NCI-H2171 (cell line): ENCODE data around the gene N4BP2L1.
"Not testable (repeated sequence)": the region's sequence is repeated elsewhere in the genome, so short reads cannot be mapped to it uniquely, and the experiment has no call there.

Experiments used
- DNase-seq: peaks from one replicate; lab custom pipeline; 2025; lab: John Stamatoyannopoulos, UW

N4BP2L1 gene

DNA sequence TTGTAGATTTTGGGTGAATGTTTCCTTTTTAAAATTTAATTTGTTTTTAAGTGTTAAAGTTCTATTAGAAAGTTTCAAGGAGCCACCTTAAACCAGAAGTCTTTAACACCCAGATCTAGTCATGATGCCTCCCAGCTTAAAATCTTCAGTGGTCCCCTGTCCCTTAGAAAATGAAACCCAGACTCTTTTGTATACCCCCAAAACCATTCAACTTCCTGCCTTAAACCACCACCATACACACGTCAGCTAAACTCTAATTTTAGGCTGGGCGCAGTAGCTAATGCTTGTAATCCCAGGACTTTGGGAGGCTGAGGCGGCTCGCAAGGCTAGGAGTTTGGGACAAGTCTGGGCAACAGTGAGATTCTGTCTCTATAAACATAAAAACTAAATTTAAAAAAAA, 37.9 kb downstream of the N4BP2L1 start:
- no peak for DNase-seq

- DNase-seq, result no peak
These were observed 42.5 kb downstream of the N4BP2L1 start for GRCh38 chr13:32385410-32385809.

DNA sequence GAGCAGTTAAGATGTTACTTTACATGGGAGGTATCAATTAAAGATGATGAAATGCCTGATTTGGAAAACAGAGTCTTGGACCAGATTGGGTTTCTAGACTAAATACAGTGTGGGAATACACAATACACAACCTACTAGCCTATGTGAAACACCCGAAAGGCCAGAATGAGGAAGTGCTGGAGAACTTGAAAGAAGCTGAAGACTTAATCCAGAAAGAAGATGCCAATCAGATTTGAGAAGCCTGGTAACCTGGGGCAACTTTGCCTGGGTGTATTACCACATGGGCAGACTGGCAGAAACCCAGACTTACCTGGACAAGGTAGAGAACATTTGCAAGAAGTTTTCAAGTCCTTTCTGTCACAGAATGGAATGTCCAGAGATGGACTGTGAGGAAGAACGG, 43.2 kb downstream of the N4BP2L1 start:
- DNase-seq, result no peak

DNA sequence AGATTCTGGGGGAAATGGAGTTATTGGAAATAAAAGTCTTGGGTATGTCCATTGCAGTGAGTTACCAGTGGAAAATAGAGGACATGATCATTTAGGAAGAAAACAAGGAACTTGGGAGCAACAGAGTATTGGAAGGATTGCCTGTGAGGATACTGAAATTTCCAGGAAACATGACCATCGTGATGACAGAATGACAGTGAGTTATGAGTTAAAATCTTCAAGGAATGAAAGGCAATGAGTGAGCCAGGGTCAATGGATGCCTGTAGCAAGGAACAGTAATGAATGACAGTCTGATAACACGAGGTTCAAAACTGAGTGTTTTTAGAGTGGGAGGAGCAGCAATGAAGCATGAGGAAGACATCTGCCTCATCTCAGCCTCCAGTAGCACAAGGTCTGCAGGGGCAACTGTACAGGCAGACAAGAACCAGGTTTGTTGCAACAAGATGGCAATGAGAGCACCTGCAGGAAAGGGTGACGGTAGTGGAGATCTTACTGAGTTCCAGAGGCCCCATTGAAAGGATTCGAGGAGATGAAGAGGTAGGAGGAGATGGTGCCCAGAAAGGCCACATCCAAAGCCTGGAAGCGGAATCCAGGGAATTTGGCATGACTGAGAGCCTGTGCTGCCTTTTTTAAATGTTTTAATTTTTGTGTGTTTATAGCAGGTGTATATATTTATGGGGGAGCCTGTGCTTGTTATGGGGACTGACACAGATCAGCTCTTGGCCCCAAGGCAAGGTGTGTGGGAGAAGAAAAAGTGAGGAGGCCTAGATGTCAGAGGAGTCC, 43.9 kb downstream of the N4BP2L1 start:
- no peak for DNase-seq

GRCh38 chr13:32381539-32381938, 46.4 kb downstream of the N4BP2L1 start:
- no peak for DNase-seq

- no peak for DNase-seq
These were observed 49.9 kb downstream of the N4BP2L1 start for GRCh38 chr13:32378012-32378411.

DNA sequence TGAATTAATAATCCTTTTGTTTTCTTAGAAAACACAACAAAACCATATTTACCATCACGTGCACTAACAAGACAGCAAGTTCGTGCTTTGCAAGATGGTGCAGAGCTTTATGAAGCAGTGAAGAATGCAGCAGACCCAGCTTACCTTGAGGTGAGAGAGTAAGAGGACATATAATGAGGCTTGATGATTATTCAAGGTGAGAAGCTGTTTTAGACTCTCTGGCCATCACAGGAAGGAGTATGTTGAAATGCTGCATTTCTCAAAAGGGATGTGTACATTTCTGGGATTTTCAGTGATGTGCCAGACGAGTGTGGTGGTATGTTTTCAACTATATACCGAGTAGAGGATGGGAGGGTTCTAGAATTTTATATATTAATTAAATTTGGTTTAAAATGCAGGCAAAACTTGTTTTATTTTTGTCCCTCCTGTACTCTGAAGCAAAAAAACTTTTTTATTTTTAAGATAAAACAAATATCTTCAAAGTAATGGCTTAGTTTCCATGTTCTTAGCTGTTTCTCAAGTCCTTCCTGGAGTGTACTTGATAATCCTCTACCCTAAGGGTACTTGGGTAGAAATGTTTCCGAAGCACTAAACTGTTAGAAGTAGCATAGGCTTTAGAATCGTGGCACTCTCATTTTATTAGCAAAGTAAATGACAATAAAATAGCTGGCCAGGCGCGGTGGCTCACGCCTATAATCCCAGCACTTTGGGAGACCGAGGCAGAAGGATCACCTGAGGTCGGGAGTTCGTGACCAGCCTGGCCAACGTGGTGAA, 51.1 kb downstream of the N4BP2L1 start:
- DNase-seq, result no peak

GRCh38 chr13:32370805-32371204, 57.1 kb downstream of the N4BP2L1 start:
- DNase-seq, result no peak

- no peak for DNase-seq
These were observed 65.4 kb downstream of the N4BP2L1 start for GRCh38 chr13:32362574-32362973.

- not testable (repeated sequence) for DNase-seq
These were observed 72.0 kb downstream of the N4BP2L1 start for GRCh38 chr13:32355935-32356334.

- no peak for DNase-seq
These were observed 73.9 kb downstream of the N4BP2L1 start for GRCh38 chr13:32354040-32354439.

DNA sequence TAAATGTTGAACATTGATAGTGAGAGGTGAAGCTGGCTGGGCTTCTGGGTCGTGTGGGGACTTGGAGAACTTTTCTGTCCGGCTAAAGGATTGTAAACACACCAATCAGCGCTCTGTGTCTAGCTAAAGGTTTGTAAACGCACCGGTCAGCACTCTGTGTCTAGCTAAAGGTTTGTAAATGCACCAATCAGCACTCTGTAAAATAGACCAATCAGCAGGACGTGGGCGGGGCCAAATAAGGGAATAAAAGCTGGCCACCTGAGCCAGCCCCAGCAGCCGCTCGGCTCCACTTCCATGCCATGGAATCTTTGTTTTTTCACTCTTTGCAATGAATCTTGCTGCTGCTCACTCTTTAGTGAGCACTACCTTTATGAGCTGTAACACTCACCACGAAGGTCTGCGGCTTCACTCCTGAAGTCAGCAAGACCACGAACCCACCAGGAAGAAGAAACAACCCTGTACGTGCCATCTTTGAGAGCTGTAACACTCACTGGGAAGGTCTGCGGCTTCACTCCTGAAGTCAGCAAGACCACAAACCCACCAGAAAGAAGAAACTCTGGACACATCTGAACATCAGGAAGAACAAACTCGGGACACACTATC, 77.0 kb downstream of the N4BP2L1 start:
- DNase-seq, result not testable (repeated sequence)
